NT2/D1 (cell line): ENCODE results near the gene PHACTR1.

Experiments
- DNase-seq: peaks from one replicate; pipeline ENCODE4 v3.0.0-alpha.2; 2011; ENCODE audit warnings: low read depth, low spot score
- H3K27me3 ChIP-seq: 2 replicates; pipeline ENCODE4 v1.6.0; 2011; ENCODE audit warnings: mild to moderate bottlenecking; ENCODE audit not compliant: insufficient read length, insufficient read depth
- H3K36me3 ChIP-seq: 2 replicates; pipeline ENCODE4 v1.6.1; 2011; ENCODE audit warnings: mild to moderate bottlenecking, low read length, mixed read lengths; ENCODE audit not compliant: insufficient read depth, insufficient read length
- H3K4me1 ChIP-seq: 2 replicates; pipeline ENCODE4 v1.5.1; 2011; ENCODE audit not compliant: insufficient read depth, insufficient read length
- H3K4me3 ChIP-seq: 2 replicates; pipeline ENCODE4 v1.5.1; 2011; ENCODE audit warnings: low read depth; ENCODE audit not compliant: insufficient read length
- H3K9ac ChIP-seq: 2 replicates; pipeline ENCODE4 v1.6.0; 2011; ENCODE audit warnings: low read depth; ENCODE audit not compliant: insufficient read length
- H3K9me3 ChIP-seq: 2 replicates; pipeline ENCODE4 v1.5.1; 2011; ENCODE audit warnings: mild to moderate bottlenecking, low read length; ENCODE audit not compliant: insufficient read depth
- SUZ12 ChIP-seq: IDR thresholded peaks from 2 replicates; pipeline ENCODE4 v1.6.1; 2011; ENCODE audit not compliant: insufficient read length, insufficient read depth; ENCODE audit errors: extremely low read depth
- YY1 ChIP-seq: IDR thresholded peaks from 2 replicates; pipeline ENCODE4 v1.6.1; 2011; ENCODE audit not compliant: insufficient read length, insufficient read depth
- ZNF274 ChIP-seq: IDR thresholded peaks from 2 replicates; pipeline ENCODE4 v1.6.1; 2011; ENCODE audit warnings: mild to moderate bottlenecking, low read depth, low read length

PHACTR1 gene

GRCh38 chr6:13302751-13303667, 586.4 kb downstream of the PHACTR1 start:
- no peaks in the 10 kb centered on the region for H3K27me3 ChIP-seq
- DNase-seq: no peak
- H3K9ac ChIP-seq: no peak overlapping the region
- H3K4me3 ChIP-seq: no peak overlapping the region
- peaks cover 79% of the 10 kb centered on the region for H3K36me3 ChIP-seq
- TF ChIP-seq YY1 (no peak), SUZ12 (no peak), ZNF274 (no peak)
- H3K9me3 ChIP-seq: no peaks in the 10 kb centered on the region
- H3K4me1 ChIP-seq: no peaks in the 10 kb centered on the region

- Histone ChIP-seq H3K36me3 (peaks cover 78% of the 10 kb centered on the region), H3K4me3 (no peak overlapping the region), H3K4me1 (no peaks in the 10 kb centered on the region), H3K9ac (no peak overlapping the region), H3K9me3 (no peaks in the 10 kb centered on the region), H3K27me3 (no peaks in the 10 kb centered on the region)
- no peak for DNase-seq
- TF ChIP-seq ZNF274 (no peak), SUZ12 (no peak), YY1 (no peak)
These were observed 587.1 kb downstream of the PHACTR1 start for GRCh38 chr6:13303668-13304017.

- H3K9ac ChIP-seq: no peak overlapping the region
These were observed 587.5 kb downstream of the PHACTR1 start for GRCh38 chr6:13304101-13304500.

GRCh38 chr6:13304580-13305260, 588.2 kb downstream of the PHACTR1 start:
- H3K9ac ChIP-seq: no peak overlapping the region
- no peak overlapping the region for H3K4me3 ChIP-seq
- no peak for TF ChIP-seq YY1
- TF ChIP-seq SUZ12: no peak
- TF ChIP-seq ZNF274: no peak
- no peak for DNase-seq
- no peaks in the 10 kb centered on the region for H3K4me1 ChIP-seq
- H3K27me3 ChIP-seq: no peaks in the 10 kb centered on the region
- H3K36me3 ChIP-seq: peaks cover 75% of the 10 kb centered on the region
- H3K9me3 ChIP-seq: no peaks in the 10 kb centered on the region

More at GRCh38 chr6:13304101-13304500, 587.5 kb downstream of the PHACTR1 start:
- H3K36me3 ChIP-seq: peaks cover 81% of the 10 kb centered on the region
- TF ChIP-seq ZNF274 (no peak), YY1 (no peak), SUZ12 (no peak)
- no peaks in the 10 kb centered on the region for H3K27me3 ChIP-seq
- H3K9me3 ChIP-seq: no peaks in the 10 kb centered on the region
- H3K4me3 ChIP-seq: no peak overlapping the region
- DNase-seq: no peak
- no peaks in the 10 kb centered on the region for H3K4me1 ChIP-seq

- H3K27me3 ChIP-seq: no peaks in the 10 kb centered on the region
- no peak overlapping the region for H3K9ac ChIP-seq
- DNase-seq: no peak
- no peaks in the 10 kb centered on the region for H3K4me1 ChIP-seq
- no peaks in the 10 kb centered on the region for H3K9me3 ChIP-seq
- peaks cover 70% of the 10 kb centered on the region for H3K36me3 ChIP-seq
- TF ChIP-seq YY1: no peak
- no peak for TF ChIP-seq SUZ12
- TF ChIP-seq ZNF274: no peak
- no peak overlapping the region for H3K4me3 ChIP-seq
These were observed 588.7 kb downstream of the PHACTR1 start for GRCh38 chr6:13305288-13305687.

- Histone ChIP-seq H3K4me1 (no peaks in the 10 kb centered on the region), H3K4me3 (no peak overlapping the region), H3K27me3 (no peaks in the 10 kb centered on the region), H3K9ac (no peak overlapping the region), H3K36me3 (peaks cover 66% of the 10 kb centered on the region), H3K9me3 (no peaks in the 10 kb centered on the region)
- no peak for TF ChIP-seq SUZ12
- no peak for TF ChIP-seq YY1
- TF ChIP-seq ZNF274: no peak
- no peak for DNase-seq
These were observed 589.2 kb downstream of the PHACTR1 start for GRCh38 chr6:13305791-13306190.

- H3K4me1 ChIP-seq: no peaks in the 10 kb centered on the region
- no peaks in the 10 kb centered on the region for H3K27me3 ChIP-seq
- no peak for DNase-seq
- no peak overlapping the region for H3K9ac ChIP-seq
- H3K4me3 ChIP-seq: no peak overlapping the region
- TF ChIP-seq ZNF274 (no peak), YY1 (no peak), SUZ12 (no peak)
- H3K36me3 ChIP-seq: peaks cover 57% of the 10 kb centered on the region
- H3K9me3 ChIP-seq: no peaks in the 10 kb centered on the region
These were observed 591.0 kb downstream of the PHACTR1 start for GRCh38 chr6:13307508-13307995.
